Activated CD4-positive, alpha-beta T cell treated with anti-CD3 and anti-CD28 coated beads, Interleukin-2, amount 50 U/mL, for 48 hours (primary cell): ENCODE results near the gene MSH2.
"Not testable (repeated sequence)": the region's sequence is repeated elsewhere in the genome, so short reads cannot be mapped to it uniquely, and the experiment has no call there.

Experiments
- DNase-seq, 2 experiments: peaks; one replicate each; pipeline ENCODE4 v3.0.0-alpha.2; 2020

Gene MSH2

GRCh38 chr2:47402805-47403608 is at the start of gene MSH2:
Gene MSH2 (plus strand): TSS chr2:47403156. CDS start chr2:47403192, 36 bp downstream.
- peak; percentile 93 to 95 for DNase-seq

- DNase-seq: no peak
Observed at GRCh38 chr2:47354013-47354847, 48.7 kb upstream of the MSH2 start.

GRCh38 chr2:47354848-47355204 is 48.1 kb upstream of the MSH2 start:
- no peak for DNase-seq

GRCh38 chr2:47357483-47357882 is 45.5 kb upstream of the MSH2 start:
- no peak for DNase-seq

GRCh38 chr2:47359375-47359868 is 43.5 kb upstream of the MSH2 start:
- DNase-seq: no peak

- DNase-seq: no peak
Observed at GRCh38 chr2:47360283-47360682, 42.7 kb upstream of the MSH2 start.

- no peak for DNase-seq
Observed at GRCh38 chr2:47360927-47361326, 42.0 kb upstream of the MSH2 start.

- DNase-seq: not testable (repeated sequence)
Observed at GRCh38 chr2:47361505-47362229, 41.3 kb upstream of the MSH2 start.

GRCh38 chr2:47373747-47374146 is 29.2 kb upstream of the MSH2 start:
- no peak for DNase-seq

- no peak for DNase-seq
Observed at GRCh38 chr2:47375307-47375706, 27.6 kb upstream of the MSH2 start.

- no peak for DNase-seq
Observed at GRCh38 chr2:47379384-47379783, 23.6 kb upstream of the MSH2 start.

GRCh38 chr2:47381408-47381807 is 21.5 kb upstream of the MSH2 start:
- no peak for DNase-seq

GRCh38 chr2:47386551-47386950 is 16.4 kb upstream of the MSH2 start:
- no peak for DNase-seq

- no peak for DNase-seq
Observed at GRCh38 chr2:47388888-47389287, 14.1 kb upstream of the MSH2 start.

GRCh38 chr2:47389692-47390091 is 13.3 kb upstream of the MSH2 start:
- no peak for DNase-seq

GRCh38 chr2:47401789-47402554 is 984 bp upstream of the MSH2 start:
- DNase-seq: no peak

GRCh38 chr2:47402555-47402804 is 476 bp upstream of the MSH2 start:
- DNase-seq: no peak

- DNase-seq: no peak
Observed at GRCh38 chr2:47403609-47404193, 745 bp downstream of the MSH2 start.

GRCh38 chr2:47404356-47404755 is 1.4 kb downstream of the MSH2 start:
- no peak for DNase-seq

GRCh38 chr2:47405757-47406156 is 2.8 kb downstream of the MSH2 start:
- no peak for DNase-seq

GRCh38 chr2:47406649-47407330 is 3.8 kb downstream of the MSH2 start:
- DNase-seq: not testable (repeated sequence)

GRCh38 chr2:47407976-47408375 is 5.0 kb downstream of the MSH2 start:
- DNase-seq: not testable (repeated sequence)
